ENCODE data around the gene CCDC197.

DNA sequence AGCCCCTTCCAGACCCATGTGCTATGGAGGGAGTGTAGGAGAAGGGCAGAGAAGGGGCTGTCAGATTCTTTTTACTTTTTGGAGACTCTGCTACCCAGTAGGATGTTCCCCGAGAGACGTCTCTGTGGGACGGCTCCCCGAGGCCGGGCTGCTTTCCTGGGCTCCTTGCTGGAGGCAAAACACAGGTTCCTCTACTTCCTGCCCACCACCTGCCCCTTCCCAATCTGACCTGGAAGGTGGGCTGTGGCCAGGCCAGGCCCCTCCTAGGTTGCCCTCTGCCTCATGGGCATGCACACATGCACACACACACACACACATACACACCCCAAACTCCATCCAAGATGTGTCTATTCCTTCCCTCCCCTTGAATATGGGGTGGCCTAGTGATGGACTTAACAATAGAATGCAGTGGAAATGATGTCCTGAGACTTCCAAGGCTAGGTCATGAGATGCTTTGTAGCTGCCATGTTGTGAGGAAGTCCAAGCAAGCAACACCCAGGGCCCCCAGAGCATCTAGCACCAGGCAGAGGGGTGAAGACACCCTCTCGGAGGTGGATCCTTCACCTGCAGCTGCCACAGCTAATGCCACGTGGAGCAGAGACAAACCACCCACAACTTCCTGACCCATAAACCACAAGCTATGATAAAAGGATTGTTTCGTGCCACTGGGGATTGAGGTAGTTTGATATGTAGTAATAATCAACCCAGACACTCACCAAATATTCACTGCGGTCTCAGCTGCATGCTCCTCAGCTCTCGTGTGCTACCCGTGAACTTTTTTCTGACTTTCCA, 19.1 kb upstream of the CCDC197 start:
- TF ChIP-seq NRF1 (conservative IDR thresholded peaks at IDR 0.05 in 1 of 2, IDR thresholded peaks at IDR 0.05 in 1 of 2): no peak
- no peak for TF ChIP-seq CTCF (IDR thresholded peaks at IDR 0.05 in 2 of 3, conservative IDR thresholded peaks at IDR 0.05 in 1 of 3; ENCODE audit: insufficient read depth in 2 of 3, low read depth in 1 of 3, low read length in 3 of 3)
- no peak for TF ChIP-seq PRPF4 (IDR thresholded peaks at IDR 0.05; ENCODE audit: insufficient read depth, low read depth, low read length, poor library complexity, severe bottlenecking)
- TF ChIP-seq RUNX1 (IDR thresholded peaks at IDR 0.05; ENCODE audit: low read depth): no peak
- TF ChIP-seq, protein P1, sequence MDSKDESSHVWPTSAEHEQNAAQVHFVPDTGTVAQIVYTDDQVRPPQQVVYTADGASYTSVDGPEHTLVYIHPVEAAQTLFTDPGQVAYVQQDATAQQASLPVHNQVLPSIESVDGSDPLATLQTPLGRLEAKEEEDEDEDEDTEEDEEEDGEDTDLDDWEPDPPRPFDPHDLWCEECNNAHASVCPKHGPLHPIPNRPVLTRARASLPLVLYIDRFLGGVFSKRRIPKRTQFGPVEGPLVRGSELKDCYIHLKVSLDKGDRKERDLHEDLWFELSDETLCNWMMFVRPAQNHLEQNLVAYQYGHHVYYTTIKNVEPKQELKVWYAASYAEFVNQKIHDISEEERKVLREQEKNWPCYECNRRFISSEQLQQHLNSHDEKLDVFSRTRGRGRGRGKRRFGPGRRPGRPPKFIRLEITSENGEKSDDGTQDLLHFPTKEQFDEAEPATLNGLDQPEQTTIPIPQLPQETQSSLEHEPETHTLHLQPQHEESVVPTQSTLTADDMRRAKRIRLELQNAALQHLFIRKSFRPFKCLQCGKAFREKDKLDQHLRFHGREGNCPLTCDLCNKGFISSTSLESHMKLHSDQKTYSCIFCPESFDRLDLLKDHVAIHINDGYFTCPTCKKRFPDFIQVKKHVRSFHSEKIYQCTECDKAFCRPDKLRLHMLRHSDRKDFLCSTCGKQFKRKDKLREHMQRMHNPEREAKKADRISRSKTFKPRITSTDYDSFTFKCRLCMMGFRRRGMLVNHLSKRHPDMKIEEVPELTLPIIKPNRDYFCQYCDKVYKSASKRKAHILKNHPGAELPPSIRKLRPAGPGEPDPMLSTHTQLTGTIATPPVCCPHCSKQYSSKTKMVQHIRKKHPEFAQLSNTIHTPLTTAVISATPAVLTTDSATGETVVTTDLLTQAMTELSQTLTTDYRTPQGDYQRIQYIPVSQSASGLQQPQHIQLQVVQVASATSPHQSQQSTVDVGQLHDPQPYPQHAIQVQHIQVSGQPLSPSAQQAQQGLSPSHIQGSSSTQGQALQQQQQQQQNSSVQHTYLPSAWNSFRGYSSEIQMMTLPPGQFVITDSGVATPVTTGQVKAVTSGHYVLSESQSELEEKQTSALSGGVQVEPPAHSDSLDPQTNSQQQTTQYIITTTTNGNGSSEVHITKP (IDR thresholded peaks at IDR 0.05; ENCODE audit: partially characterized antibody): no peak
- no peak for TF ChIP-seq FOXP1 (CRISPR knock-in tag; IDR thresholded peaks at IDR 0.05)
